SK-N-SH treated with all-trans-retinoic acid at 6 μM for 48 hours (cell line): ENCODE measurements around the gene HELZ.

Source experiments
- OSR1 ChIP-seq: fragments of 250-450 bp; sonication (Bioruptor Pico); IDR thresholded peaks from 2 replicates; pipeline ENCODE4 v1.8.0; 2022; ENCODE audit warnings: moderate library complexity, mild to moderate bottlenecking, inconsistent platforms
- POU6F1 ChIP-seq: fragments of 250-450 bp; sonication (Bioruptor Pico); IDR thresholded peaks from 2 replicates; pipeline ENCODE4 v1.8.0; 2021; ENCODE audit warnings: low read depth, mild to moderate bottlenecking, moderate library complexity, borderline replicate concordance
- PPARA ChIP-seq: fragments of 250-450 bp; sonication (Bioruptor Pico); IDR thresholded peaks from 2 replicates; pipeline ENCODE4 v1.5.0; 2020; ENCODE audit warnings: mild to moderate bottlenecking, borderline replicate concordance
- SNAI2 ChIP-seq: fragments of 250-450 bp; sonication (Bioruptor Pico); IDR thresholded peaks from 2 replicates; pipeline ENCODE4 v1.5.0; 2020; ENCODE audit warnings: mild to moderate bottlenecking, moderate library complexity
- ZFP30 ChIP-seq: fragments of 450-650 bp; formaldehyde crosslinking; IDR thresholded peaks from 2 replicates; pipeline ENCODE4 v1.5.0; 2022; ENCODE audit warnings: mild to moderate bottlenecking, moderate library complexity
- TF ChIP-seq, protein P1 (sequence below): fragments of 250-450 bp; sonication (Bioruptor Pico); IDR thresholded peaks from 2 replicates; pipeline ENCODE4 v1.5.1; 2021; ENCODE audit warnings: mild to moderate bottlenecking, moderate library complexity

DNA sequence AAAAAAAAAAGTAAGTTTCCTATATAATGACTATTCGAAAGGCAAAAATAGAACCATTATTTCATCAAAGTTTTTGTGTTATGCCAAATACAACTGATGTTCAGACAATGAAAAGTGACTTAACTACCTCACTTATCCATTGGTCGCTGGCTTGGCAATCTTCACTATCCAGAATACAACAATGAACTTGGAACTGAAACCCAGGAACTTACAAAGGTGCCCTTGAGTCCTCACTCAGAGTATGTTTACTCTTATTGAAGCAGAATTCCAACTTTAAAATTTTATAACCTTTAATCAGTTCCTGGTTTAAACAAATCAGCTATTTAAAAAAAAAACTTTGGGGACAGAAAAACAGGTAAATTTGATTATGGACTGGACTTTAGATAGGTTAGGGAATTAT is 34.1 kb downstream of the HELZ start:
- no peak for TF ChIP-seq PPARA (CRISPR knock-in tag)
- TF ChIP-seq, protein P1, sequence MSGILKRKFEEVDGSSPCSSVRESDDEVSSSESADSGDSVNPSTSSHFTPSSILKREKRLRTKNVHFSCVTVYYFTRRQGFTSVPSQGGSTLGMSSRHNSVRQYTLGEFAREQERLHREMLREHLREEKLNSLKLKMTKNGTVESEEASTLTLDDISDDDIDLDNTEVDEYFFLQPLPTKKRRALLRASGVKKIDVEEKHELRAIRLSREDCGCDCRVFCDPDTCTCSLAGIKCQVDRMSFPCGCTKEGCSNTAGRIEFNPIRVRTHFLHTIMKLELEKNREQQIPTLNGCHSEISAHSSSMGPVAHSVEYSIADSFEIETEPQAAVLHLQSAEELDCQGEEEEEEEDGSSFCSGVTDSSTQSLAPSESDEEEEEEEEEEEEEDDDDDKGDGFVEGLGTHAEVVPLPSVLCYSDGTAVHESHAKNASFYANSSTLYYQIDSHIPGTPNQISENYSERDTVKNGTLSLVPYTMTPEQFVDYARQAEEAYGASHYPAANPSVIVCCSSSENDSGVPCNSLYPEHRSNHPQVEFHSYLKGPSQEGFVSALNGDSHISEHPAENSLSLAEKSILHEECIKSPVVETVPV (CRISPR knock-in tag), result no peak
- TF ChIP-seq SNAI2, result no peak
- no peak for TF ChIP-seq ZFP30 (CRISPR knock-in tag)
- TF ChIP-seq OSR1 (CRISPR knock-in tag), result no peak
- TF ChIP-seq POU6F1 (CRISPR knock-in tag), result no peak
